GM18519 (cell line): ENCODE results near the gene DPYSL3.

Source experiments
- ATAC-seq: cut with Tn5 transposase; IDR thresholded peaks from one replicate; pipeline ENCODE4 v1.9.1; 2021; ENCODE audit warnings: mild to moderate bottlenecking, moderate library complexity; ENCODE audit not compliant: unreplicated experiment, low FRiP score

Gene DPYSL3

GRCh38 chr5:147517383-147517782 is 7.5 kb upstream of the DPYSL3 start:
- no peak for ATAC-seq

DNA sequence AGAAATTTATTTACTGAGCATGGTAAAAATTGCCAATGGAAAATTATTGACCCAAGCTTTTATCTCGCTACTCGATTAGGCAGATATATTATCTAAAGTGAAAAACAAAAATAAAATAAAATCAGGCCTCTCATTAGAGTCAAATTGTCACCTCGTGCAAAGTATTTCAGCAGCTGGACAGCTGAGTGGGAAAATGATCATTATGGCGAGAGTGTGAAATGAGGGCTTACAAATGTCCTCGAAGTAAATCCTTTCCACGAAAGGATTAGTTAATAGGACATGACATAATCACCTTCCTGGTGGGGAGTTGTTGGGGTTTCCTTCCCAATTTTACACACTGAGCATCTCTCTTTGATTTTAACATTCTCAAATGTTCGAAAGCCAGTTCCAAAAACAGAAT is 5.4 kb upstream of the DPYSL3 start:
- no peak for ATAC-seq

- ATAC-seq: no peak
Observed at GRCh38 chr5:147512659-147513379, 3.0 kb upstream of the DPYSL3 start.

DNA sequence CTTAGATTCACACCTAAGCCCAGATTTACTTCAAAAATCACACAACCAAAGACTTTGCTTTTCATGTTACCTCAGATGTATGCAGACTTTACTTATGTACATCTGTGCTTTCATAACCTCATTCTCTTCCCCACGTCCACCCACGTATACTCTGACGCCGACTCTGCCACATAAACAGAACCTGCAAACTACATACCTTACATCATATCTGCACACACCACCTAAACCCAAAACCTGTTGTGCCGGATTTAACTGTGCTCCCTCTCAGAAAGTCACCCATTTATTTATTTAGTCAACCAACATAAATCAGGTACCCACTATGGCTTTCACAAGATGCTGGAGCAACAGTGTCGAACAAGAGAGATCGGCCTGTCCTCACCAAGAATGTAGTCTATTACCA is 1.0 kb upstream of the DPYSL3 start:
- ATAC-seq: no peak

GRCh38 chr5:147509041-147509709 is 693 bp downstream of the DPYSL3 start:
- no peak for ATAC-seq

GRCh38 chr5:147508711-147509040 is 1.2 kb downstream of the DPYSL3 start:
- no peak for ATAC-seq

GRCh38 chr5:147507480-147508126 is 2.3 kb downstream of the DPYSL3 start:
- ATAC-seq: no peak

DNA sequence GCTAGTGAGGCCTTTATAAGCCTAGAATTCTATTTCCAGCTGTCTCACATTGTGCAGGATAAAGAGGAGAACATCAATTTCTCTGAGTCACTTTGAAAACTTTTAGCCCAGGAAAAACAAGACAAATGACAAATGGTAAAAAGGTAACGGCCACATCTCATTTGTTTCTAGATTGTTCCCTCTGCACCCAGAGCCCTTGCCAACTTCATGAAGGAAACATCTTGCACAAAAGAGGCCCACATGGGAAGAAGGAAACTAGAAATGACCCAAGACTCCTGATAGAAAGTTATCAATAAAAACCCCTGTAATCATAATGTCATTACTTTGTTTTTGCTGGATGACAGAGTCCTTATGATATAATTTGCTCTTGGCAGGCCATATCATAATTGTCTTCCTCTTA is 5.3 kb downstream of the DPYSL3 start:
- ATAC-seq: no peak

DNA sequence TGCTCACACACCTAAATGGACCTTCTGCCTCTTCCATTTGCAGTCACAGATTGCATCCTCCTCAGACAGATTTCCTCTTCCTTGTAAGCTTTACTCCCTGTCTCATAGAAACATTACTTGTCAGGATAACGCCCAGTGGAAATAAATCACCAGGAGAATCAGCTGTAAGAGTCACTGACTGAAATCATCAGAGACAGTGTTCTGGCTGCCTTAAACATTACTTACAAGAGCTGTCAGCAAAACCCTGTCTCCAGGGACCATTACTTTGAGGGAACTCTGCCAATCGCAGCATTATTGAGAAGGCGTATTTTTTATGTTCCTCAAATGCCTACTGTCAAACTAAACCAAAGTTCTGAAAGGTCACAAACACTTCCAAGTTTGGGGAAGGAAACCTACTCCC is 5.9 kb downstream of the DPYSL3 start:
- ATAC-seq: no peak

GRCh38 chr5:147490989-147491388 is 18.9 kb downstream of the DPYSL3 start:
- ATAC-seq: no peak

DNA sequence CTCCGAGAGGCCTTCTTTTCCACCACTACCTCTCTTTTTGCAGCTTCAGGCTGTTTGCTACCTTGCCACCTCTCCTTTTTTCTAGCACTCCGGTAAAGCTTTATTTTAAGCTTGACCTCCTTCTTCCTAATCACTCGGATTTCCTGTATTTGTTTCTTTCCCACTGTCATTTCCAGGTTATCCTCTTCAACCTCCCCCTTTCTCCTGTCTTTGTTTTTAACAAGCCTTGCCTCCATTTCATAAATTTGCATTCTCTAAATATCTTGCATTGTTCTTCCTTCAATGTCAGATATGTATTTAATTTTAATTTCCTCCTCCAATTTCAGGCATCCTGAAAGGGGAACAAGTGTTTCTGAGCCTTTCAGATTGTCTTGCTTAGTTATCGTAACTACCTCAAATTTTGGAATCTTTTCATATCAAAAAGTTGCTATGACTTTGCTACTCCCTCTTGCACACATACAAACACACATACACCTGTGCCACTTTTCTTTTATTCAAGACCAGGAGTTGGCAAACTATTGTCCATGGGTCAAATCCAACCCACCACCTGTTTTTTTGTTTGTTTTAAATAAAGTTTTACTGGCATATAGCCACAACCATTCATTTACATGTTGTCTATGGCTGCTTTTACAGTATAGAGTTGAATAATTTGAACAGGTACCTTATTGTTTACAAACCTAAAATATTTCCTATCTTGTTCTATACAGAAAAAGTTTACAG is 22.7 kb downstream of the DPYSL3 start:
- ATAC-seq: no peak

DNA sequence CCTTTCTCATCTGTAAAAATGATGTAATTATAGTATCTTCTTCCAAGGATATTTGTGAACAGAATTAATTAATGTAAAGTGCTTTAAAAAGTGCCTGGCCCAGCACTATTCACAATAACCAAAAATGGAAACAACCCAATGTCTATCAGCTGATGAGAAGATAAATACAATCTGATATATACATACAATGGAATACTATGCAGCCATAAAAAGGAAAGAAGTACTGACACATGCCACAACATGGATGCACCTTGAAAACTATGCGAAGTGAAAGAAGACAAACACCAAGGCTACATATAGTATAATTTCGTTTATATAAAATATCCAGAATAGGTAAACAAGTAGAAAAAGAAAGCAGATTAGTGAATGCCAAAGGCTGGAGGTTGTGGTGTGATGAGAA is 24.1 kb downstream of the DPYSL3 start:
- ATAC-seq: no peak

- no peak for ATAC-seq
Observed at GRCh38 chr5:147485046-147485445, 24.8 kb downstream of the DPYSL3 start.

- ATAC-seq: no peak
Observed at GRCh38 chr5:147484708-147485020, 25.2 kb downstream of the DPYSL3 start.

GRCh38 chr5:147483961-147484707 is 25.7 kb downstream of the DPYSL3 start:
- ATAC-seq: no peak

- ATAC-seq: no peak
Observed at GRCh38 chr5:147483188-147483790, 26.6 kb downstream of the DPYSL3 start.

GRCh38 chr5:147482706-147483180 is 27.1 kb downstream of the DPYSL3 start:
- ATAC-seq: no peak

GRCh38 chr5:147481874-147482705 is 27.8 kb downstream of the DPYSL3 start:
- peak; percentile 93 for ATAC-seq

- peak; percentile 21 for ATAC-seq
Observed at GRCh38 chr5:147481376-147481775, 28.5 kb downstream of the DPYSL3 start.
